ENCODE data around the gene PKNOX2.

PKNOX2 gene

GRCh38 chr11:125468025-125468424, 303.5 kb downstream of the PKNOX2 start:
- H3K9me3 ChIP-seq (ENCODE audit: insufficient read depth, low read depth, low read length): no peaks in the 10 kb centered on the region
- H3K27ac ChIP-seq (ENCODE audit: low read length): no peak overlapping the region
- H3K27me3 ChIP-seq (ENCODE audit: insufficient read depth, low read length): no peaks in the 10 kb centered on the region
- peaks cover 13% of the 10 kb centered on the region; the same call in 1 of the 2 replicates for H3K4me1 ChIP-seq (ENCODE audit: insufficient read depth, low read length)
- H3K4me3 ChIP-seq (ENCODE audit: low read length): no peak overlapping the region
- no peaks in the 10 kb centered on the region for H3K36me3 ChIP-seq (ENCODE audit: insufficient read depth, low read depth, low read length)
- H3K9ac ChIP-seq (ENCODE audit: low read depth, low read length): no peak overlapping the region

- H3K9me3 ChIP-seq (ENCODE audit: insufficient read depth, low read depth, low read length): no peaks in the 10 kb centered on the region
- no peaks in the 10 kb centered on the region for H3K27me3 ChIP-seq (ENCODE audit: insufficient read depth, low read length)
- no peaks in the 10 kb centered on the region for H3K36me3 ChIP-seq (ENCODE audit: insufficient read depth, low read depth, low read length)
- H3K4me3 ChIP-seq (ENCODE audit: low read length): no peak overlapping the region
- no peak overlapping the region for H3K9ac ChIP-seq (ENCODE audit: low read depth, low read length)
- H3K4me1 ChIP-seq (ENCODE audit: insufficient read depth, low read length): peaks cover 13% of the 10 kb centered on the region; the same call in 1 of the 2 replicates
- H3K27ac ChIP-seq (ENCODE audit: low read length): no peak overlapping the region
Measured at GRCh38 chr11:125468852-125469251, 304.3 kb downstream of the PKNOX2 start.

- Histone ChIP-seq H3K9ac (ENCODE audit: low read depth, low read length) (no peak overlapping the region), H3K9me3 (ENCODE audit: insufficient read depth, low read depth, low read length) (no peaks in the 10 kb centered on the region), H3K27ac (ENCODE audit: low read length) (no peak overlapping the region), H3K36me3 (ENCODE audit: insufficient read depth, low read depth, low read length) (no peaks in the 10 kb centered on the region; the same call in 1 of the 2 replicates), H3K4me1 (ENCODE audit: insufficient read depth, low read length) (peaks cover 5% of the 10 kb centered on the region; the same call in 1 of the 2 replicates), H3K4me3 (ENCODE audit: low read length) (no peak overlapping the region), H3K27me3 (ENCODE audit: insufficient read depth, low read length) (no peaks in the 10 kb centered on the region)
Measured at GRCh38 chr11:125470355-125470754, 305.8 kb downstream of the PKNOX2 start.

GRCh38 chr11:125476721-125477120, 312.2 kb downstream of the PKNOX2 start:
- Histone ChIP-seq H3K36me3 (ENCODE audit: insufficient read depth, low read depth, low read length) (peaks cover 21% of the 10 kb centered on the region; the same call in 1 of the 2 replicates), H3K27me3 (ENCODE audit: insufficient read depth, low read length) (no peaks in the 10 kb centered on the region), H3K9ac (ENCODE audit: low read depth, low read length) (no peak overlapping the region), H3K4me3 (ENCODE audit: low read length) (no peak overlapping the region), H3K9me3 (ENCODE audit: insufficient read depth, low read depth, low read length) (no peaks in the 10 kb centered on the region), H3K4me1 (ENCODE audit: insufficient read depth, low read length) (peaks cover 9% of the 10 kb centered on the region; the same call in 1 of the 2 replicates), H3K27ac (ENCODE audit: low read length) (no peak overlapping the region)

- H3K27ac ChIP-seq (ENCODE audit: low read length): no peak overlapping the region
- no peak overlapping the region for H3K9ac ChIP-seq (ENCODE audit: low read depth, low read length)
- H3K4me1 ChIP-seq (ENCODE audit: insufficient read depth, low read length): peaks cover 17% of the 10 kb centered on the region; the same call in 1 of the 2 replicates
- no peak overlapping the region for H3K4me3 ChIP-seq (ENCODE audit: low read length)
- H3K9me3 ChIP-seq (ENCODE audit: insufficient read depth, low read depth, low read length): no peaks in the 10 kb centered on the region
- peaks cover 26% of the 10 kb centered on the region; the same call in 1 of the 2 replicates for H3K36me3 ChIP-seq (ENCODE audit: insufficient read depth, low read depth, low read length)
- no peaks in the 10 kb centered on the region for H3K27me3 ChIP-seq (ENCODE audit: insufficient read depth, low read length)
Measured at GRCh38 chr11:125479137-125479536, 314.6 kb downstream of the PKNOX2 start.

- no peaks in the 10 kb centered on the region for H3K27me3 ChIP-seq (ENCODE audit: insufficient read depth, low read length)
- H3K27ac ChIP-seq (ENCODE audit: low read length): no peak overlapping the region
- peaks cover 17% of the 10 kb centered on the region; the same call in 1 of the 2 replicates for H3K4me1 ChIP-seq (ENCODE audit: insufficient read depth, low read length)
- no peak overlapping the region for H3K4me3 ChIP-seq (ENCODE audit: low read length)
- H3K9me3 ChIP-seq (ENCODE audit: insufficient read depth, low read depth, low read length): no peaks in the 10 kb centered on the region
- H3K36me3 ChIP-seq (ENCODE audit: insufficient read depth, low read depth, low read length): peaks cover 41% of the 10 kb centered on the region
- H3K9ac ChIP-seq (ENCODE audit: low read depth, low read length): 0 out of 2 replicates have a peak overlapping the region, but pooled peaks have one; percentile 4
Measured at GRCh38 chr11:125481531-125481930, 317.0 kb downstream of the PKNOX2 start.

Measured in iPS-20b (cell line).